ENCODE measurements around the gene NEK8.
A peak's percentile ranks its signal among the peaks of the same experiment; 100 is the strongest.

Gene NEK8

GRCh38 chr17:28751600-28752366 lies 23.2 kb downstream of the NEK8 start:
- no peak for TF ChIP-seq CTCF (conservative IDR thresholded peaks at IDR 0.05; ENCODE audit: low read depth, low read length)
- no peak for DNase-seq (ENCODE audit: low read depth)
- H3K4me3 ChIP-seq (ENCODE audit: low read depth, low read length), result no peak overlapping the region

GRCh38 chr17:28755486-28755885 lies 26.9 kb downstream of the NEK8 start:
- DNase-seq (ENCODE audit: low read depth), result peak; percentile 54
- no peak for TF ChIP-seq CTCF (conservative IDR thresholded peaks at IDR 0.05; ENCODE audit: low read depth, low read length)
- no peak overlapping the region for H3K4me3 ChIP-seq (ENCODE audit: low read depth, low read length)

GRCh38 chr17:28756049-28756804 lies 27.6 kb downstream of the NEK8 start:
- DNase-seq (ENCODE audit: low read depth), result no peak
- TF ChIP-seq CTCF (conservative IDR thresholded peaks at IDR 0.05; ENCODE audit: low read depth, low read length), result no peak
- no peak overlapping the region for H3K4me3 ChIP-seq (ENCODE audit: low read depth, low read length)

- DNase-seq (ENCODE audit: low read depth), result no peak
- TF ChIP-seq CTCF (conservative IDR thresholded peaks at IDR 0.05; ENCODE audit: low read depth, low read length), result no peak
- H3K4me3 ChIP-seq (ENCODE audit: low read depth, low read length), result no peak overlapping the region
Observed at GRCh38 chr17:28758411-28759121, 30.0 kb downstream of the NEK8 start.

- TF ChIP-seq CTCF (conservative IDR thresholded peaks at IDR 0.05; ENCODE audit: low read depth, low read length), result no peak
- no peak for DNase-seq (ENCODE audit: low read depth)
- no peak overlapping the region for H3K4me3 ChIP-seq (ENCODE audit: low read depth, low read length)
Observed at GRCh38 chr17:28759256-28759865, 30.8 kb downstream of the NEK8 start.

GRCh38 chr17:28760601-28761562 lies 32.3 kb downstream of the NEK8 start:
- peak; percentile 74 for DNase-seq (ENCODE audit: low read depth)
- no peak overlapping the region for H3K4me3 ChIP-seq (ENCODE audit: low read depth, low read length)
- no peak for TF ChIP-seq CTCF (conservative IDR thresholded peaks at IDR 0.05; ENCODE audit: low read depth, low read length)

All from choroid plexus epithelial cell (primary cell).